HCT116 (cell line): ENCODE results near the gene ZNF784. TPM values are rescaled to one million over a fixed set of nuclear protein-coding genes. Genes with fewer than 3 reads are reported as not detected.

Source experiments
- ATAC-seq: fragments of 200-7000 bp; cut with Tn5 transposase; 2 replicates; pipeline ENCODE4 v1.9.1; 2020; ENCODE audit warnings: mild to moderate bottlenecking, moderate library complexity
- BruUV-seq: library from RNA; stranded (reverse); fragments of 400-500 nt; replicated peaks from 2 replicates; lab custom pipeline; 2021; lab: Mats Ljungman, UMichigan
- CTCF ChIA-PET: fragments of 300-600 bp; sonication (Branson Sonifier 250); formaldehyde crosslinking; loops from one replicate; lab custom pipeline; 2021; ENCODE audit warnings: antibody characterized with exemption; lab: Charles Lee
- POLR2A ChIA-PET: fragments of 300-600, 350-600 bp; sonication (Branson Sonifier 250); formaldehyde crosslinking; loops from one replicate; lab custom pipeline; 2021; ENCODE audit warnings: antibody characterized with exemption; lab: Charles Lee
- RAD21 ChIA-PET, 2 experiments: fragments of 300-600 bp; sonication (Branson Sonifier 250); formaldehyde crosslinking; loops; one replicate each; lab custom pipeline; 2023; ENCODE audit warnings: low total read pairs in 2 of 2; ENCODE audit not compliant: uncharacterized antibody in 2 of 2, unreplicated experiment in 2 of 2, low non-redundant PET in 1 of 2; lab: Charles Lee
- DNase-seq: peaks from one replicate; pipeline ENCODE4 v3.0.0-alpha.2; 2010; ENCODE audit warnings: low read depth, low spot score
- H2AFZ ChIP-seq: fragments of 200-600 bp; shearing (Covaris generic), sonication (generic); 2 replicates; pipeline ENCODE4 v1.6.1; 2017; ENCODE audit warnings: low read depth, mixed run types, mixed read lengths, antibody characterized with exemption, low read length; ENCODE audit not compliant: poor library complexity, severe bottlenecking
- H3K27ac ChIP-seq: 2 replicates; pipeline ENCODE4 v1.5.1; 2012; ENCODE audit warnings: low read depth, low read length
- H3K27me3 ChIP-seq: fragments of 200-600 bp; sonication (generic); 2 replicates; pipeline ENCODE4 v1.6.1; 2016; ENCODE audit warnings: mixed run types, low read length, mixed read lengths; ENCODE audit not compliant: insufficient read depth
- H3K36me3 ChIP-seq, 2 experiments: fragments of 200-500 bp in 1 of 2; fragments of 200-600 bp in 1 of 2; sonication (Bioruptor generic) in 1 of 2; sonication (generic) in 1 of 2; 2 replicates each; pipeline versions ENCODE4 v1.5.1 to v1.6.1; 2014 to 2016; ENCODE audit warnings: low read length in 2 of 2, inconsistent platforms in 1 of 2, mixed read lengths in 1 of 2, mixed run types in 1 of 2; ENCODE audit not compliant: insufficient read depth in 2 of 2, control insufficient read depth in 1 of 2
- H3K4me1 ChIP-seq, 2 experiments: fragments of 200-600 bp in 1 of 2; sonication (generic) in 1 of 2; 2 replicates each; pipeline versions ENCODE4 v1.5.1 to v1.6.1; 2012 to 2017; ENCODE audit warnings: low read length in 2 of 2, inconsistent platforms in 1 of 2, mild to moderate bottlenecking in 1 of 2, mixed read lengths in 1 of 2, mixed run types in 1 of 2, moderate library complexity in 1 of 2; ENCODE audit not compliant: insufficient read depth in 2 of 2, control insufficient read depth in 1 of 2
- H3K4me2 ChIP-seq: fragments of 200-600 bp; sonication (generic); 2 replicates; pipeline ENCODE4 v1.6.1; 2017; ENCODE audit warnings: mixed run types, low read length, mixed read lengths
- H3K4me3 ChIP-seq, 2 experiments: fragments of 200-600 bp in 1 of 2; sonication (generic) in 1 of 2; replicated peaks in 1 of 2; 2 replicates each; pipeline ENCODE4 v1.5.1; 2011 to 2016; ENCODE audit warnings: low read length in 2 of 2, control low read depth in 1 of 2, low read depth in 1 of 2, mild to moderate bottlenecking in 1 of 2, mixed read lengths in 1 of 2, mixed run types in 1 of 2
- H3K79me2 ChIP-seq: fragments of 200-600 bp; sonication (generic); 2 replicates; pipeline ENCODE4 v1.6.1; 2017; ENCODE audit warnings: mild to moderate bottlenecking, mixed run types, low read length, moderate library complexity, mixed read lengths; ENCODE audit not compliant: insufficient read depth
- H3K9ac ChIP-seq: fragments of 200-600 bp; sonication (generic); 2 replicates; pipeline ENCODE4 v1.6.1; 2016; ENCODE audit warnings: low read length, mixed read lengths
- H3K9me2 ChIP-seq: fragments of 200-600 bp; sonication (generic), shearing (Covaris generic); 2 replicates; pipeline ENCODE4 v1.6.1; 2017; ENCODE audit warnings: mixed run types, mild to moderate bottlenecking, moderate library complexity; ENCODE audit not compliant: insufficient read depth
- H3K9me3 ChIP-seq, 2 experiments: fragments of 200-500 bp in 1 of 2; fragments of 200-600 bp in 1 of 2; sonication (Bioruptor generic) in 1 of 2; sonication (generic) in 1 of 2; 2 replicates each; pipeline ENCODE4 v1.6.1; 2014 to 2017; ENCODE audit warnings: low read length in 2 of 2, mixed read lengths in 2 of 2, inconsistent platforms in 1 of 2, low read depth in 1 of 2, mild to moderate bottlenecking in 1 of 2, mixed run types in 1 of 2, moderate library complexity in 1 of 2; ENCODE audit not compliant: control insufficient read depth in 1 of 2, insufficient read depth in 1 of 2
- H4K20me1 ChIP-seq: fragments of 200-600 bp; sonication (generic), shearing (Covaris generic); 2 replicates; pipeline ENCODE4 v1.6.1; 2017; ENCODE audit warnings: mixed run types, mild to moderate bottlenecking, moderate library complexity; ENCODE audit not compliant: insufficient read depth
- FOSL1 ChIP-seq: IDR thresholded peaks from 2 replicates; pipeline ENCODE4 v1.6.1; 2012; ENCODE audit warnings: low read depth
- POLR2A ChIP-seq: IDR thresholded peaks from 2 replicates; pipeline ENCODE4 v1.7.0; 2011; ENCODE audit warnings: borderline replicate concordance; ENCODE audit not compliant: insufficient read depth, insufficient read length; ENCODE audit errors: extremely low read depth
- POLR2AphosphoS5 ChIP-seq: IDR thresholded peaks from 2 replicates; pipeline ENCODE4 v1.6.1; 2011; ENCODE audit warnings: mild to moderate bottlenecking, low read depth, low read length, moderate library complexity
- RAD21 ChIP-seq: IDR thresholded peaks from 2 replicates; pipeline ENCODE4 v1.6.1; 2012; ENCODE audit warnings: low read depth, mild to moderate bottlenecking
- SP1 ChIP-seq: IDR thresholded peaks from 2 replicates; pipeline ENCODE4 v1.6.1; 2012; ENCODE audit warnings: low read depth
- SRF ChIP-seq: IDR thresholded peaks from 2 replicates; pipeline ENCODE4 v1.6.1; 2012; ENCODE audit warnings: low read depth
- ZFX ChIP-seq: fragments of 450-650 bp; IDR thresholded peaks from 2 replicates; pipeline ENCODE4 v1.6.1; 2017
- ZNF274 ChIP-seq: fragments of 200-500 bp; sonication (Bioruptor generic); IDR thresholded peaks from 2 replicates; pipeline ENCODE4 v1.6.1; 2014; ENCODE audit warnings: mild to moderate bottlenecking, low read depth, low read length, inconsistent platforms
- intact Hi-C: fragments of 100-400 bp; cut with micrococcal nuclease; formaldehyde crosslinking; loops from 2 replicates; pipeline ENCODE4 v1.10.0; 2022
- total RNA-seq: library from RNA; stranded (reverse); gene quantifications from one replicate; pipeline ENCODE4 v1.2.1, GENCODE V29; 2021; ENCODE audit not compliant: unreplicated experiment
- TF ChIP-seq, protein P1 (sequence below), 3 experiments: fragments of 200-600 bp in 1 of 3; sonication (generic) in 1 of 3; IDR thresholded peaks in 2 of 3; conservative IDR thresholded peaks in 1 of 3; 2 replicates each; pipeline ENCODE4 v1.5.1; 2012 to 2017; ENCODE audit warnings: low read depth in 2 of 3, low read length in 2 of 3, antibody characterized with exemption in 1 of 3, borderline replicate concordance in 1 of 3, control low read depth in 1 of 3, mild to moderate bottlenecking in 1 of 3, mixed read lengths in 1 of 3, mixed run types in 1 of 3, moderate library complexity in 1 of 3; ENCODE audit not compliant: insufficient read depth in 1 of 3
- TF ChIP-seq, protein P2 (sequence below): IDR thresholded peaks from 2 replicates; pipeline ENCODE4 v1.6.1; 2012
- TF ChIP-seq, protein P3 (sequence below): IDR thresholded peaks from 2 replicates; pipeline ENCODE4 v1.6.1; 2011; ENCODE audit warnings: mild to moderate bottlenecking, low read length, moderate library complexity; ENCODE audit not compliant: insufficient replicate concordance; ENCODE audit errors: extremely low read depth

ZNF784 gene
- total RNA-seq, 1 experiment from 2014 or later = 5.3 TPM

DNA sequence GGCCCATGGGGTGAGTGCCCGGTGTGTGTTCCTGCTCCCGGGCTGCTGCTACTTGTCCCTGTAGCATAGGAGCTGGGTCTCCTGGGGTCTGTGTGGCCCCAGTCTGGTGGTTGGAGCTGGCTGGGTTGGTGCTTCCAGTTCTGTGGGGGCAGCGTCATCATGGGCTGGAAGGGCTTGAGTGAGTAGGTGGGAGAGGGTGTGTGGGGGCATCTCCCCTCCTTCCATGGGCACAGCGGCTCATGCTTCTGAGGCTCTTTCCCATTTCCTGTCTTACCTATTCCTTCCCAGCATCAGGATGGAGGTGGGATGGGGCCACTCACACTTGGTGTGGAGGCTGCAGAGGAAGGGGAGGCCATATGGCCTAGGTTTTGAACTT lies 42.6 kb upstream of the ZNF784 start:
- no TSS peak for BruUV-seq
- POLR2A ChIA-PET = no interaction called here
- TF ChIP-seq POLR2AphosphoS5 (no peak), RAD21 (no peak), SRF (no peak), SP1 (no peak), ZNF274 (no peak), FOSL1 (no peak), ZFX (no peak), POLR2A (no peak)
- TF ChIP-seq, protein P1, sequence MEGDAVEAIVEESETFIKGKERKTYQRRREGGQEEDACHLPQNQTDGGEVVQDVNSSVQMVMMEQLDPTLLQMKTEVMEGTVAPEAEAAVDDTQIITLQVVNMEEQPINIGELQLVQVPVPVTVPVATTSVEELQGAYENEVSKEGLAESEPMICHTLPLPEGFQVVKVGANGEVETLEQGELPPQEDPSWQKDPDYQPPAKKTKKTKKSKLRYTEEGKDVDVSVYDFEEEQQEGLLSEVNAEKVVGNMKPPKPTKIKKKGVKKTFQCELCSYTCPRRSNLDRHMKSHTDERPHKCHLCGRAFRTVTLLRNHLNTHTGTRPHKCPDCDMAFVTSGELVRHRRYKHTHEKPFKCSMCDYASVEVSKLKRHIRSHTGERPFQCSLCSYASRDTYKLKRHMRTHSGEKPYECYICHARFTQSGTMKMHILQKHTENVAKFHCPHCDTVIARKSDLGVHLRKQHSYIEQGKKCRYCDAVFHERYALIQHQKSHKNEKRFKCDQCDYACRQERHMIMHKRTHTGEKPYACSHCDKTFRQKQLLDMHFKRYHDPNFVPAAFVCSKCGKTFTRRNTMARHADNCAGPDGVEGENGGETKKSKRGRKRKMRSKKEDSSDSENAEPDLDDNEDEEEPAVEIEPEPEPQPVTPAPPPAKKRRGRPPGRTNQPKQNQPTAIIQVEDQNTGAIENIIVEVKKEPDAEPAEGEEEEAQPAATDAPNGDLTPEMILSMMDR (IDR thresholded peaks at IDR 0.05 in 2 of 3, conservative IDR thresholded peaks at IDR 0.05 in 1 of 3; ENCODE audit: borderline replicate concordance in 1 of 3, insufficient read depth in 1 of 3, low read depth in 2 of 3, low read length in 2 of 3) = no peak
- TF ChIP-seq, protein P2, sequence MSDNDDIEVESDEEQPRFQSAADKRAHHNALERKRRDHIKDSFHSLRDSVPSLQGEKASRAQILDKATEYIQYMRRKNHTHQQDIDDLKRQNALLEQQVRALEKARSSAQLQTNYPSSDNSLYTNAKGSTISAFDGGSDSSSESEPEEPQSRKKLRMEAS = no peak
- TF ChIP-seq, protein P3, sequence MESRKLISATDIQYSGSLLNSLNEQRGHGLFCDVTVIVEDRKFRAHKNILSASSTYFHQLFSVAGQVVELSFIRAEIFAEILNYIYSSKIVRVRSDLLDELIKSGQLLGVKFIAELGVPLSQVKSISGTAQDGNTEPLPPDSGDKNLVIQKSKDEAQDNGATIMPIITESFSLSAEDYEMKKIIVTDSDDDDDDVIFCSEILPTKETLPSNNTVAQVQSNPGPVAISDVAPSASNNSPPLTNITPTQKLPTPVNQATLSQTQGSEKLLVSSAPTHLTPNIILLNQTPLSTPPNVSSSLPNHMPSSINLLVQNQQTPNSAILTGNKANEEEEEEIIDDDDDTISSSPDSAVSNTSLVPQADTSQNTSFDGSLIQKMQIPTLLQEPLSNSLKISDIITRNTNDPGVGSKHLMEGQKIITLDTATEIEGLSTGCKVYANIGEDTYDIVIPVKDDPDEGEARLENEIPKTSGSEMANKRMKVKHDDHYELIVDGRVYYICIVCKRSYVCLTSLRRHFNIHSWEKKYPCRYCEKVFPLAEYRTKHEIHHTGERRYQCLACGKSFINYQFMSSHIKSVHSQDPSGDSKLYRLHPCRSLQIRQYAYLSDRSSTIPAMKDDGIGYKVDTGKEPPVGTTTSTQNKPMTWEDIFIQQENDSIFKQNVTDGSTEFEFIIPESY = no peak
- TF ChIP-seq, all 23 proteins: peak for 0
- DNase-seq = no peak
- H3K4me3 ChIP-seq = no peak overlapping the region
- peak overlapping the region; percentile 23; the same call in 1 of the 2 replicates for H3K4me2 ChIP-seq
- CTCF ChIA-PET = no interaction called here
- peak overlapping the region; percentile 18; the same call in 1 of the 2 replicates for H3K27ac ChIP-seq
- H3K4me1 ChIP-seq = peaks cover 5 to 29% of the 10 kb centered on the region in 2 experiments; a peak in 3 of 4 replicates
- H3K9ac ChIP-seq = no peak overlapping the region; the same call in 1 of the 2 replicates
- ATAC-seq = no peak
- no peaks in the 10 kb centered on the region for H3K9me2 ChIP-seq
- no peaks in the 10 kb centered on the region for H3K9me3 ChIP-seq
- intact Hi-C loops = no loop called here
- RAD21 ChIA-PET = no interaction called here
- no peak overlapping the region for H2AFZ ChIP-seq
- H4K20me1 ChIP-seq = peaks cover 6% of the 10 kb centered on the region; the same call in 1 of the 2 replicates
- peaks cover 50 to 74% of the 10 kb centered on the region in 2 experiments for H3K36me3 ChIP-seq
- H3K79me2 ChIP-seq = peaks cover 99% of the 10 kb centered on the region
- no peaks in the 10 kb centered on the region for H3K27me3 ChIP-seq
